NCI-H510A treated with DMSO at 0.1 percent for 48 hours (cell line): Measurements from ENCODE around the gene SLC15A1.

Experiments used
- DNase-seq: peaks from one replicate; lab custom pipeline; 2025; lab: John Stamatoyannopoulos, UW

Gene SLC15A1, protein sequence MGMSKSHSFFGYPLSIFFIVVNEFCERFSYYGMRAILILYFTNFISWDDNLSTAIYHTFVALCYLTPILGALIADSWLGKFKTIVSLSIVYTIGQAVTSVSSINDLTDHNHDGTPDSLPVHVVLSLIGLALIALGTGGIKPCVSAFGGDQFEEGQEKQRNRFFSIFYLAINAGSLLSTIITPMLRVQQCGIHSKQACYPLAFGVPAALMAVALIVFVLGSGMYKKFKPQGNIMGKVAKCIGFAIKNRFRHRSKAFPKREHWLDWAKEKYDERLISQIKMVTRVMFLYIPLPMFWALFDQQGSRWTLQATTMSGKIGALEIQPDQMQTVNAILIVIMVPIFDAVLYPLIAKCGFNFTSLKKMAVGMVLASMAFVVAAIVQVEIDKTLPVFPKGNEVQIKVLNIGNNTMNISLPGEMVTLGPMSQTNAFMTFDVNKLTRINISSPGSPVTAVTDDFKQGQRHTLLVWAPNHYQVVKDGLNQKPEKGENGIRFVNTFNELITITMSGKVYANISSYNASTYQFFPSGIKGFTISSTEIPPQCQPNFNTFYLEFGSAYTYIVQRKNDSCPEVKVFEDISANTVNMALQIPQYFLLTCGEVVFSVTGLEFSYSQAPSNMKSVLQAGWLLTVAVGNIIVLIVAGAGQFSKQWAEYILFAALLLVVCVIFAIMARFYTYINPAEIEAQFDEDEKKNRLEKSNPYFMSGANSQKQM

DNA sequence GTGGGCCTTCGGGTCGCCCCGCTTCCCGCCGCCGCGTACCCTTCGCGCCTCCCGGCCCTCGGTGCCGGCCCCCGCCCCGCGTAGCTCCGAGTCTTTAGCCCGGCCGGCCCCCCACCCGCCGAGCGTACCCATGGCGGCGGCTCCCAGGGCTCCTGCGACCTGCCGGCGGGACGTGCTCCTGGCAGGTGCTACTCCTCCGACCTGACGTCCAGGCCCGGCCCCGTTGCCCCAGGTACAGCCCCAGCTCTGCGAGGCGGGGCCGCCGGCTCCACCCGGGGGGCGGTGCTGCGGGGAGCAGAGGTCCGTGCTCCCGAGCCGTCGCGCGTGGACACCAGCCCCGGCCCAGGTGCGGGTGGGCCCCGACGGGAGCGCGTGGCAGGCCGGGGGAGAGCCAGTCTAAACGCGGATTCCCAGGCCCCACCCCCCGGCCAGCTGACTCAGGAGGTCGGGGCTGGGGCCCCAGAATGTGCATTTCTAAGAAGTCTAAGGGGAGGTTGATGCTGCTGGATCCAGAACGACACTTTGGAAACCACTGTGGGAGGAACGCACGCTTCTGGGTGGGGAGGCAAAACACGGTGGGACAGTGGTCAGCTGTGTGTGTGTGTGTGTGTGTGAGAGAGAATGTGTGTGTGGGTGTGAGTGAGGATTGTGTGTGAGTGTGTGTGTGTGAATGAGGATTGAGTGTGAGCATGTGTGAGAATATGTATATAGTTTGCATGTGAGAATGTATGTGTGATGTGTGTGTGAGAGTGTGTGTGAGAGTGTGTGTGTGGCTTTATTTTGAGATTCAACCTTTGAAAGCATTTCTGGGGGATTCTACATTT, at the start of gene SLC15A1:
TSS of gene SLC15A1 (minus strand) at position 206 of the 824 bp plus-strand sequence. CDS start at position 132, 74 bp downstream.
- no peak for DNase-seq

DNA sequence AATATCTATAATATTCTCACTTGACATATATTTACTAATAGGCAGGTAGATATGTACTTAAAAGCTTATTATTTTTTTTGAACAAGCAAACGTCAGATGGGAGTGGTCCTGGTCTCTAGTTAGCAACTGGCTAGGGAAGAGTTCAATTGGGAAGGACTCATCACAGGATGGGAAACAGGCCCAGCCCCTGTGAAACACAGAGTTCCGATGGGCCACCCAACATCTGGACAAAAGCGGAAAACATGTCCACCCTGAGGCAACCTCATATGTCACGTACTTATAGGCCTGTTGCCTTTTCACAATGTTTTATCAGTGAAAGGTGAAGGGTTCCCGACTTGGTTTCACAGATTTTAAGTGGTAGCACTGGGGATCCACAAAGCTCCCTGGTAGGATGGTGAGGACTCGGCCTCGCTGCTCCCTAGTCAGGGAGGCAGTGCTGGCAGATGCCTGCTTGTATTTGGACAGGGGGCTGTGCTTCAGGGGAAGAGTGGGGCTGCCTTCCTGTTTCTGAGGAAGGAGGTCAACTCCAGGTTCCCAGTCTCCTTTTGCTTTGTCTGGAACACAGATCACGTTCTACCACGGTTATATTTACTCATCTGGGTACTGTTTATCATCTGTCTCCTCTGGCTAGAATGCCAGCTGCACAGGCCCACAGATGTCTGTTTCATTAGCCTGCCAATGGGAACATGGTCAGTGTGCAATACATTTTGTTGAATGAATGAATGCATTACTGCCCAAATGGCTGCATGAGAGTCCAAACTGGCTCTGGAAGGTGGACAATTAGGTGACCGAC, 49.4 kb upstream of the SLC15A1 start:
- DNase-seq: no peak

DNA sequence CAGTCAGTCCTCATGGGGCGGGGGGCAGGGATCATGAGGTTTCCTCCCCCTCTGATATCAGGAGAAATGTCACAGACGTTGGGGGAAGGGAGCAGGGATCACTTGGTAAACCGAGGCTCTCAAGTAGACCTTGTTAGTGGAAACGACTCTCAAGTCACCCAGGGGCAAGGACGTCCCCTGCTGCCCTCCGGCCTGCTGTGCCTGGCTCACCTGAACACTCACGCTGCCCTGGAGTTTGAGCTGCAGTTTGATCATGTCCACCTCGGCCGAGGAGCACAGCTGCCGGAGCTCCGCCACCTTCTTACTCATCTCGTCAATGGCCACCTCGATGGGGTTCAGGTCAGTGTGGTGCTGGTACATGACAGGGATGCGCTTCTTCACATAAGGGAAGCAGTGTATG, 47.6 kb upstream of the SLC15A1 start:
- DNase-seq: no peak

DNA sequence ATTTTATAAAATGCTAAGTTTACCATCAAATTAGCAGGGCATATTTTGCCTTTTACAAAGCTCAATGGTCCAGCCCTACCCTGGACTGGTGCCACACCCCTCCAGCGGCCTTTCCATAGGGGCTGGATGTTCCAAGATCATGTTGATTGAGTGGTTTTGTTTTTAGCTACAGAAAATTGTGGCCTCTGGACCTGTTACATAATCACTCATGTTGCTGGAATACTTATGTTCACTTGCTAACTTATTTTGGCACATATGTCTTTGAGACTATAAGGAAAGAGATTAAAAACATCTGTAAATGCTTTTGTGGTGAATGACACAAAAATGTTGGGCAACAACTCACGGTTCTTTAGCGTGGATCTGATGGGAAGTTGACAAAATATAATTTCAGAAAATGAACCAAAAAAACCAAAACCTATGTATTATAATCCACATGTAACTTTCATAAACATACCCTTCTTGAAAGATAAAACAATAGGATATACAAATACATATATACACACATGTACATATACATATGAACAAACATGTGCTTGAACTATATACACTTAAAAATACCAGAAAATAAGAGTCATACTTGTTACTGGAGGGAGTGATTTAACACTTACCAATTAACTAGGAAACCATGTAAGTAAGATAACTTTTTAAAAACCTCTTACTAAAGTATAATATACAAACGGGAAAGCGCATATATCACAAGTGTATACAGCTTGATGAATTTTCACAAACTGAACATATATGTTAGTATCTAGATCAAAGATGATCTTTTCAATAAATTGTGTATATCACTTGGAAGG, 46.6 kb upstream of the SLC15A1 start:
- DNase-seq: no peak

DNA sequence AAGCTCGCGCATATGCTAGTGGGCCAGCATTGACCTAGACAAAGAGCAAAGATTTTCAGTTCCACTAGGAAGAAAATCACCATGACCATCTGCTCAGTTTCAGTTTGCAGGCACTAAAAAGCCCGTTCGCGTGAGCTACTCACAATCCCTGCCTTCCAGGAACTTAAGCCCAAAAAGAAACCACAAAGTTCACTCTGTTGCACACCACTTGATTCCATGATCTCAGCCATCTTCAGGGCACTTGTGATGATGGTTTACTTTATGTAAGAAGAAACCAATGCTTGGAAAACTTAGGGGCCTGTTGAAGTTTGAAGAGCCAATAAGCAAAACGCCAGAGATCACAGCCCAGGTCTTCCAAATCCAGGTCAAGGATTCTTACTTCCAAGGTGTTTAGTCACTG, 45.0 kb upstream of the SLC15A1 start:
- no peak for DNase-seq

DNA sequence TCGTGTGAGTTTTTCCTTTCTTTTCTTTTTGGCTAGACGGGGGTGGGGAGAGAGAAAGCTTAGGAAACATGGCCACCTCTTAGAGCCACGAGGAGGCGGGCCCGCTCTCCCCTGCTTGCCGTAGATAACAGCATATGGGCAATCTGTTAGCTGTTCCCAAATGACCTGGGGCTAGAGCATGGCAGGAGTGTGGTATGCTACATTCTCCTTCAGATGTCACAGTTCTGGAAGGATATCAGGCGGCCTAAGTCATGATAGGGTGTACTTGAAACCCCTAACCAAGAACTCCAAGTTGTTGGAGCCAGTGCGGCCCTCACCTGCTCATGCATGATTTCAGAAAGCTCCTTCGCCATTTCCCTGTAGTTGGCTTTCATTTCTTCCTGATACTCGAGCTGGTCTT, 44.3 kb upstream of the SLC15A1 start:
- DNase-seq: no peak

DNA sequence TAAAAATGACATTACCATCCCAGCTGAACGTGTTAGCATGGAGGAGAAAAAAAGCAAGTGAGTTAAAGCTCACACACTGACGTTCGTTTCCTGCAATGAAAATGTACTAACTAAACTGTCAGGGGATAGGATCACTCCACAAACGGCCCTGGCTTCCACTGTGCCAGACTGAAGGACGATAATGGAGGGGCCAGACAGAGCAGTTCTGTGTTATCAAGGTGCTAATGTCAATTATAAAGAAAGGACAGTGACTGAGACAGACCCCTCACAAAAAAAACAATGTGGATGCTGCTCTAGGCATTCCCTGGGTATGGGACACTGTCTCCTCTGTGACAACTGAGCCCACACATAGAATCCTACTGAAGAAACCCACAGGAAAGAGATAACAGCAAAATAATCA, 43.7 kb upstream of the SLC15A1 start:
- DNase-seq: no peak

DNA sequence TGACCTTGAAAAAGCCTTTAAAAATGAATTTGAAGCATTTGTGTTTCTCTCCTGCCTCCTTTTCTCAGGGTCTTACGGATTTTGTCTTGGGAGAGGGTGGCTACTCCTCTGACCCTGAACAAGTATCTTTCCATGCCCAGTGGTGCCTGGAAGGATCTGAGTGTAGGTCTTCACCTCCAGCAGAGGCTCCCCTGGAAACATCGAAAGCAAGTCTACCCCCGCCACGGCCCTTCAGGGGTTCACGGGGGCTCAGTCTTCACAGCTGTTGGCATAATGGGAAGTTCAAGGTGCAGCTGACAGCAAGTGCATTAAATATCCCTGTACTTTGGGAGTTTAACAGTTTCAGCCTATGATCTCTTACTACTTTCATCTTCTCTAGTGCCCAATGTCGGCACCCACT, 42.7 kb upstream of the SLC15A1 start:
- DNase-seq: no peak

DNA sequence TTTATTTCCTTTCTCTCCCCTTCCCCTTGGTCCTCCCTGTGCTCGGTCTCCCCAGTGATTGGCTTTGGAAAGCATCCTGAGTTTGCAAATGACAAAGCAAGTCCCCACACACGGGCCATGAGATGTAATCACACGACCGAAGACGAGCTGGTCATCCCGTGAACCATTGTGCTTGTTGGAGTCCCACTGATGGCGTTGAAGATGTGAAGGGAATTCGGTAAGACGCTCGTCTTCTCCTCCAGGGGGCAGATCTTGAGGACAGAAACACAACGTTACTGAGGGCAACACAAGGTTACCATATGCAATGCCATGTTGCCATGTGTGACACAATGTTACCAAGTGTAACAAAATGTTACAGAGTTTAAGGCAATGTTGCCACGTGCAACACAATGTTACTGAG, 42.0 kb upstream of the SLC15A1 start:
- DNase-seq: no peak

DNA sequence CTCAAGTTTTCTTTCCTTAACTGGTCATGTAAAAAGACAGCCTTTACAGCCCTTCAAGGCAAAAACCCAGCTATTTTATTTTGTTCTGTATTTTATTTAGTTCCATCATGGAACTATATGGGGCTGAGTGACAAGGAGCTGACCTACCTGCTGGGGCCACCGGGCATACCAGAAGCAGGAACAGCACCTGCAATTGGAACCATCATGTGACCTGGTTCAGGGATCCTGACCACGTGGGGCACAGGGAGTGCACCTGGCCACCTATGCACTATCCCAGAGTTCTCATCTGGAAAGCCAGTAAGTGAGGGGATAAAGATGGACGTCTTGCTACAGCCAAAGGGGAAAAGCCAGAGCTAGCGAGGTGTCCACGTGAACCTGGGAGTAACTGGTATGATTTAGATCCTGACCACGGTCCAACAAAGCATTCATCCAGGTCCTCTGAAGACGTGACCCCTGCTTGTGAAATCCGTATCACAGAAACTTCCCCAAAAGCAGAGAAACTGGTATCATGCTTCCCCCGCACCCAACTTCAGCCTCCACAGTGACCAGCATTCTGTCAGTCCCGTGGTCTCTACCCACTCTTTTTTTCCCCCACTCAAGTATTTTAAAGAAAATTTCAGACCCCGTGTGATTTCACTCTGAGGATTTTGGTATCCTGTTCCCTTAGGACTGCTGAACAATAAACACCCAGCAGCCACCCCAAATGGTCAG, 40.5 kb upstream of the SLC15A1 start:
- no peak for DNase-seq

DNA sequence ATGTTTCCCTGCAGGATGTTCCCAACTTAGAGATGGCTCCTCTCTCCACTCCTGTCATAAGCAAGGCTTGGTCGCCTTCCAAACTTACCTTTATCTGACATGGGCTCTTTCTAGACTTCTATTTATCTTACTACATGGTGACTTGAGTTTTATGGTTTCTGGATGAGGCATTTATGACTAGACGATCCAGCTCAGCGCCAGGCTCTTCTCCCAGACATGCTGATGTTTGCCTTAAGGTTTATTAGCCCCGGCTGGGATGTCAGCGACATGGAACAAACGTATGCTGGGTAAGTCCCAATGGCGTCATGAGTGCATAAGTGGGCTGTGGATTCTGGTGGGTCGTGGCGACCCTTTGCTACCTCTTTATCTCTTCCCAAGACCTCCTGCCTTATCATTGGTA, 39.8 kb upstream of the SLC15A1 start:
- DNase-seq: no peak

DNA sequence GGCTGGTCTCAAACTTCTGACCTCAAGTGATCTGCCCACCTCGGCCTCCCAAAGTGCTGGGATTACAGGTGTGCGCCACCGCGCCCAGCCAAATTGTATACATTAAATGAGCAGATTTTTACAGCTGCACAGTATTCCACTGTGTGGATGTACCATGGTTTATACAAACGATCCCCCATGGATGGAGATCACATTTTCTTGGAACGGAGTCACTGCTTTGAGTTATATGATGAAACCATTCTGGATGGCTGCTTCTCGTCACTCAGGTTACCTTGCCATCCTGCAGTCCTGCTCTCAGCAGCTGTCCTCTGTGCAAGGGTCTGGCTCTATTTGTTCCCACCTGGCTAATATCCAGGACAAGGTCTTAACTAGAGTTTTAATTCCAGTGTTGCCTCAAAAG, 39.1 kb upstream of the SLC15A1 start:
- no peak for DNase-seq

DNA sequence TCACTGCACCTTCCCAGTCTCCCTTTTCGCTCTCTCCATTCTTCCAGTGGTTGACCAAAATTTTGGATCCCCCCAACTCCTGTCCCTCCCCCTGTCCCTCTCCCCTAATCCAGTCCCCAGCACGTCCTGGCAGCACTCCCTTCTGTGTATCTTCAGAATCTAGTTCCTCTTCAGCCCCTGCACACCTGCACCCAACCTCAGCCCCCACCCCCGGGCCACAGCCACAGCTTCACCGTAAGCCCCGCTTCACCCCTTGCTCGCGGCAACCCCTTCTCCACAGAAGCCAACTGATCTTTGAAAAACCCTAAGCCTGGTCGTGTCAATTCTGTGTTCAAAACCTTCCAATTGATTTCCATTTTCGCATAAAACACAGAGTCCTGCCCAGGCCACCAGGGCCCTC, 35.5 kb upstream of the SLC15A1 start:
- DNase-seq: no peak

DNA sequence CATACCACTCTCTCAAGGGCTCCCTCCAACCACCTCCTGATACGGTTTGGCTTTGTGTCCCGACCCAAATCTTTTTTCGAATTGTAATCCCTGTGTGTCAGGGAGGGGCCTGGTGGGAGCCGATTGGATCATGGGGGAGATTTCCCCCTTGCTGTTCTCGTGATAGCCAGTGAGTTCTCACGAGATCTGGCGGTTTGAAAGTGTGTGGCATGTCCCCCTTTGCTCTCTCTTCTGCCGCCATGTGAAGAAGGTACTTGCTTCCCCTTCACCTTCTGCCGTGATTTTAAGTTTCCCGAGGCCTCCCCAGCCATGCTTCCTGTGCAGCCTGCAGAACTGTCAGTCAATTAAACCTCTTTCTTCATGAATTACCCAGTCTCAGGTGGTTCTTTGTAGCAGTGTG, 34.7 kb upstream of the SLC15A1 start:
- DNase-seq: no peak

DNA sequence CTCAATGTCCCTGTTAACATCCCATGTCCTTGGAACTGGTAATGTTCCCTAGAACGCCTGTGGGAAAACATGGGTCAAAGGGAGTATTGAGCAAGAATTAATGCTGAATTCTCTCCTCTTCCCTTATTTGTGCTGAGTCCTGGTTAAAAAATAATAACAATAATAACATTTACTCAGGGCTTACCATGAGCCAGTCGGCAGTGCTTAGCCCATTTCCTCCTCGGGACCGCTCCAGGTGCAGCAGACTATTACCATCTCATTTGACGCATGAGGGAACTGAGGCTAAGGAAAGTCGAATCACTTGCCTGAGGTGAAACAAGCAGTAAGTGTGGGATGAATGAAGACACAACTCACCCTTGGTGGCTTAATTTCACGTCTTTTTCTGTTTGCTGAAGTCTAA, 33.6 kb upstream of the SLC15A1 start:
- no peak for DNase-seq

DNA sequence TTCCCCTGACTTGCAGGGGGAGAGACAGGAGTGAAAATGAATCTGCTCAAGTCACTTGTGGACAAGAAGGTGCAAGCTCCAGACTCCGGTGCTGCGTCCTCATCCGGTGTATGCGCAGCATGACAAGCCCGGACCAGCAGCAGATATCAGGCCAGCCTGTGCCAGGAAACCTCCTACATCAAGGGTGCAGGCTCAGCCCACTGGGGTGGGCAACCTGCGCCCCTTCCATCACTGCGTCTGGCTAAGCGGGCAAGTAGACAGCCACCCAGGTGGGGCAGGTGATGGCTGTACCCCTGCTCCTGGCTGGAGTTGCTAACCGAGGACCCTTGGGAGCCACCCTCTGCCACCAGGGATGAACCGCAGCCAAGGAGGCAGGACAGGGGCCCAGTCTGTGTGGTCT, 32.9 kb upstream of the SLC15A1 start:
- no peak for DNase-seq

DNA sequence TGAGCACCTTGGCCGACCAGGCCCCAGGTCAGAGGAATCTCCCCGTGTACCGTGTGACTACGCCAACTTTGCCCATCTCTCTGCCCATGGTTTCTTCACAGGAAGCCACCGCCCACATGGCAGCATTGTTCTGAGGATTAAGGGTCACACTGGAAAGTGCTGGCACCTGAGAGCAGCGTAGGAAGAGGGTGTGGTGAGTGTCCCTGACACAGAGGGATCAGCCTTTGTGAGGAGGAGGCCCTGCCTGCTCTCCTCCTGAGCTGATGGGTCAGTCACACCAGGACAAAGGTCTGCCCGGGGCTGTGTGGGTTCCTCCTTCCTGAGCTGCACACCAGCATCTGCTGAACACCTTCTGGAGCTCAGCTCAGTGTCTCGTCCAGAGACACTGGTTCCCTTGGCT, 32.2 kb upstream of the SLC15A1 start:
- DNase-seq: no peak

DNA sequence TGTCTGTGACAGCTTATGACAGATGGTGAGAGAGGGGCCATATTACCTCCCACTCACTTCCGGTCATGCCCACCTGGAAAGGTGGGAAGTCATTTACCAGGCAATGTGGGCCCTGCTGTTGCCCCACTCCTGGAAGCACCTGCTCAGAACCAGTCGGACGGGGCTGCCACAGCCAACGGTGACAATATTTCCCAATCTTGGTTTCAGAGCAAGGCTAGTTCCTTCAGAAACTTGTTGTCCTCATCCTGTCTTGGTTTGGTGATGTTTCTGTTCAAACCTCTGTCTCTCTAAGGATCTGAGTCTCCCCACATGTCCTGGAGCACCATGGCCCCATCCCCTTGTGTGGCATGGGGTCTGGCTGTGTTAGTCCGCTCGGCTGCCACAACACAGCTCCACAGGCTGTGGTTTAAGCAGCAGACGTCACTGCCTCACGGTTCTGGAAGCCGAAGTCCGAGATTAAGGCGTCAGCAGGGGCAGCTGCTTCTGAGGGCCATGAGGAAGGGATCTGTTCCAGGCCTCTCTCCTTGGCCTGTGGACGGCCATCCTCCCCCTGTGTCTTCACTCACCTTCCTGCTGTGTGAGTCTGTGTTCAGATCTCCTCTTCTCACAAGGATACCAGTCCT, 31.5 kb upstream of the SLC15A1 start:
- DNase-seq: no peak

DNA sequence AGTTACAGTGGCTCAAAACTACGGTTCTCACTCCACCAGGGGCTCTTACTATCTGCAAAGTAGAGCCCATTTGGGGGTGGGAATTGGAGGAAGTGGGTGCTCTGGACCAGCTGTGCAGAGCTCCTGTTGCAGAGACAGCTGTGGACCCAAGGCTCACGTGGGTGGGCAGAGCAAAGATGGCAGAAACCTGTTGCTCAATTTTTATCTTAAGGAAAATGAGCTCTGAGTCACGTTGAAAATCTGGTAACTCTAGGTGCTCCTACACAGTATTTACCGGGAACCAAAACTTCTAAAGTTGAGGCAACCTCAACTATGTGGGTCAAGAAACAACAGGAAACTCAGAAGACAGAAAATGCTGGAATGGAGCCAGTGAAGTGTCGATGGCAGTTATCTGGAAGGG, 30.2 kb upstream of the SLC15A1 start:
- DNase-seq: no peak

DNA sequence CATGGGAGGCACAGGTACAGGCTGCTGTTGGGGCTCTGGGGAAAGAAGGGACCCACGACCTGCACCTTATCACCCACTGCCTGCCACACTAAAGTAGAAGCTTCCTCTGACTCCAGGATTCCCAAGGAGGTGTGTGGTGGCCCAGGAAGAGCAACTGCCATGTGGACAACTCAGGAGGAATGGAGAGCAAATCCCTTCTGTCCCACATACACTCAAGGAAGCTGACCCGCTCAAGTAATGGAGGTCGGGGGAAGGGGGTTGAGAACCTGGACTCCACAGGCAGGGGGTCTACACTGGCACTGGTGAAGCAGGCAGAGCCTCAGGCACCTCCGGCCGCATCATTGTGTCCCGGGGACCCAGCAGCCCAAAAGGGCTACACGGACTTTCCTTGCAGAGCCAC, 29.4 kb upstream of the SLC15A1 start:
- no peak for DNase-seq
